CD4-positive, alpha-beta T cell treated with Interleukin-12 subunit alpha and Interleukin-12 subunit beta, for 1 hour (primary cell): Measurements from ENCODE around the gene PDK2.

ENCODE experiments used
- DNase-seq: peaks from one replicate; pipeline ENCODE4 v3.0.0-alpha.2; 2020

Gene PDK2

GRCh38 chr17:50094753-50095619 is at the start of gene PDK2:
TSS of gene PDK2 (plus strand) at chr17:50095351. CDS start at chr17:50095436, 85 bp downstream.
- peak; percentile 97 for DNase-seq

GRCh38 chr17:50046179-50046578 is 49.0 kb upstream of the PDK2 start:
- no peak for DNase-seq

GRCh38 chr17:50046667-50047066 is 48.5 kb upstream of the PDK2 start:
- DNase-seq, result no peak

- no peak for DNase-seq
These were observed 48.1 kb upstream of the PDK2 start for GRCh38 chr17:50047083-50047482.

GRCh38 chr17:50047488-50048126 is 47.5 kb upstream of the PDK2 start:
- no peak for DNase-seq

- no peak for DNase-seq
These were observed 46.9 kb upstream of the PDK2 start for GRCh38 chr17:50048146-50048720.

GRCh38 chr17:50048988-50049387 is 46.2 kb upstream of the PDK2 start:
- DNase-seq, result no peak

GRCh38 chr17:50049636-50050035 is 45.5 kb upstream of the PDK2 start:
- no peak for DNase-seq

- no peak for DNase-seq
These were observed 44.6 kb upstream of the PDK2 start for GRCh38 chr17:50050431-50051032.

- peak; percentile 3 for DNase-seq
These were observed 44.0 kb upstream of the PDK2 start for GRCh38 chr17:50051082-50051576.

GRCh38 chr17:50051606-50052005 is 43.5 kb upstream of the PDK2 start:
- no peak for DNase-seq

GRCh38 chr17:50052241-50052796 is 42.8 kb upstream of the PDK2 start:
- DNase-seq, result no peak

- DNase-seq, result no peak
These were observed 42.1 kb upstream of the PDK2 start for GRCh38 chr17:50052822-50053653.

GRCh38 chr17:50053654-50053960 is 41.5 kb upstream of the PDK2 start:
- no peak for DNase-seq

- DNase-seq, result peak; percentile 34
These were observed 40.1 kb upstream of the PDK2 start for GRCh38 chr17:50055055-50055425.

- DNase-seq, result peak; percentile 73
These were observed 39.5 kb upstream of the PDK2 start, which contains the start of gene ITGA3 for GRCh38 chr17:50055426-50056216. TSS of gene ITGA3 (plus strand) at chr17:50056110. CDS start at chr17:50056440, 330 bp downstream.

- DNase-seq, result peak; percentile 54
These were observed 38.8 kb upstream of the PDK2 start for GRCh38 chr17:50056217-50056960.

- DNase-seq, result no peak
These were observed 38.2 kb upstream of the PDK2 start for GRCh38 chr17:50056961-50057330.

- DNase-seq, result no peak
These were observed 37.6 kb upstream of the PDK2 start for GRCh38 chr17:50057521-50057991.

- no peak for DNase-seq
These were observed 36.7 kb upstream of the PDK2 start for GRCh38 chr17:50058296-50058953.
